ENCODE results near the gene ATF4.
"Not testable (repeated sequence)": the region's sequence is repeated elsewhere in the genome, so short reads cannot be mapped to it uniquely, and the experiment has no call there.

Gene ATF4

GRCh38 chr22:39489094-39490068, 31.0 kb upstream of the ATF4 start:
- no peak for DNase-seq

- peak in 53 of 56 donors; percentile 35 to 93 (median 73) for DNase-seq
These were observed 30.1 kb upstream of the ATF4 start for GRCh38 chr22:39490135-39490798.

GRCh38 chr22:39490966-39491680, 29.2 kb upstream of the ATF4 start:
- DNase-seq = no peak

GRCh38 chr22:39491696-39492095, 28.7 kb upstream of the ATF4 start:
- DNase-seq = no peak

- no peak for DNase-seq
These were observed 28.2 kb upstream of the ATF4 start for GRCh38 chr22:39492186-39492585.

GRCh38 chr22:39493759-39494158, 26.6 kb upstream of the ATF4 start:
- no peak for DNase-seq

GRCh38 chr22:39494471-39495120, 25.8 kb upstream of the ATF4 start:
- DNase-seq = peak in 1 of 56 donors; percentile 26

GRCh38 chr22:39496131-39496838, 24.1 kb upstream of the ATF4 start:
- peak in 54 of 56 donors; percentile 28 to 93 (median 74) for DNase-seq

GRCh38 chr22:39497429-39497828, 22.9 kb upstream of the ATF4 start:
- DNase-seq = no peak

- peak in 20 of 56 donors; percentile 18 to 72 (median 50) for DNase-seq
These were observed 22.0 kb upstream of the ATF4 start for GRCh38 chr22:39498368-39498767.

- peak in 35 of 56 donors; percentile 28 to 72 (median 46) for DNase-seq
These were observed 21.6 kb upstream of the ATF4 start for GRCh38 chr22:39498802-39499201.

GRCh38 chr22:39500101-39500500, 20.3 kb upstream of the ATF4 start:
- no peak for DNase-seq

- no peak for DNase-seq
These were observed 18.7 kb upstream of the ATF4 start for GRCh38 chr22:39501644-39502108.

- peak; percentile 54 to 99 (median 96) for DNase-seq
These were observed 18.1 kb upstream of the ATF4 start, which contains the start of gene MIEF1 for GRCh38 chr22:39502109-39502788. Gene MIEF1 (plus strand): TSS chr22:39502290. CDS start chr22:39511295, 9,005 bp downstream.

- DNase-seq = no peak
These were observed 17.5 kb upstream of the ATF4 start for GRCh38 chr22:39502789-39503409.

- no peak for DNase-seq
These were observed 16.7 kb upstream of the ATF4 start for GRCh38 chr22:39503630-39504029.

- DNase-seq = no peak
These were observed 16.3 kb upstream of the ATF4 start for GRCh38 chr22:39504071-39504470.

- DNase-seq = not testable (repeated sequence)
These were observed 13.3 kb upstream of the ATF4 start for GRCh38 chr22:39507021-39507420.

- DNase-seq = no peak
These were observed 12.0 kb upstream of the ATF4 start for GRCh38 chr22:39508393-39508792.

Measured in nucleus accumbens (tissue), 56 donors.